Smooth muscle cell (in vitro differentiated cells): ENCODE measurements around the gene HDGFL3. TPM values are rescaled to one million over a fixed set of nuclear protein-coding genes. Genes with fewer than 3 reads are reported as not detected.

Source experiments
- DNase-seq: peaks from one replicate; lab custom pipeline; 2025; ENCODE audit not compliant: unreplicated experiment; lab: John Stamatoyannopoulos, UW
- H2AFZ ChIP-seq: fragments of 200-600 bp; sonication (generic); 2 replicates; pipeline ENCODE4 v1.6.0; 2016; ENCODE audit warnings: antibody characterized with exemption, low read depth, mild to moderate bottlenecking
- H3F3A ChIP-seq: fragments of 200-600 bp; sonication (generic); 2 replicates; pipeline ENCODE4 v1.6.0; 2017; ENCODE audit warnings: antibody characterized with exemption, low read depth
- H3K27ac ChIP-seq: fragments of 200-600 bp; sonication (generic); 2 replicates; pipeline ENCODE4 v1.5.1; 2016; ENCODE audit warnings: low read depth, mild to moderate bottlenecking
- H3K27me3 ChIP-seq: fragments of 200-600 bp; sonication (generic); 2 replicates; pipeline ENCODE4 v1.6.1; 2016; ENCODE audit warnings: low read depth, mild to moderate bottlenecking
- H3K36me3 ChIP-seq: fragments of 200-600 bp; sonication (generic); 2 replicates; pipeline ENCODE4 v1.5.1; 2016; ENCODE audit warnings: low read depth
- H3K4me1 ChIP-seq: fragments of 200-600 bp; sonication (generic); 2 replicates; pipeline ENCODE4 v1.5.1; 2016; ENCODE audit warnings: low read depth
- H3K4me2 ChIP-seq: fragments of 200-600 bp; sonication (generic); 2 replicates; pipeline ENCODE4 v1.6.0; 2016; ENCODE audit warnings: mild to moderate bottlenecking
- H3K4me3 ChIP-seq: fragments of 200-600 bp; sonication (generic); 2 replicates; pipeline ENCODE4 v1.5.1; 2016; ENCODE audit warnings: mild to moderate bottlenecking
- H3K79me2 ChIP-seq: fragments of 200-600 bp; sonication (generic); 2 replicates; pipeline ENCODE4 v1.6.0; 2016; ENCODE audit warnings: low read depth, mild to moderate bottlenecking
- H3K9ac ChIP-seq: fragments of 200-600 bp; sonication (generic); 2 replicates; pipeline ENCODE4 v1.6.0; 2016; ENCODE audit warnings: low read depth
- H3K9me3 ChIP-seq: fragments of 200-600 bp; sonication (generic); replicated peaks from 2 replicates; pipeline ENCODE4 v1.5.1; 2016; ENCODE audit warnings: low read depth
- H4K20me1 ChIP-seq: fragments of 200-600 bp; sonication (generic); 2 replicates; pipeline ENCODE4 v1.6.0; 2016; ENCODE audit warnings: low read depth
- CTCF ChIP-seq: fragments of 200-600 bp; sonication (generic); IDR thresholded peaks from 2 replicates; pipeline ENCODE4 v1.5.1; 2017; ENCODE audit warnings: borderline replicate concordance, mild to moderate bottlenecking, antibody characterized with exemption; ENCODE audit not compliant: insufficient read depth, poor library complexity, severe bottlenecking
- WGBS: methylation state at CpG from one replicate; pipeline ENCODE4 v1.1.7; 2016; ENCODE audit warnings: low lambda C conversion rate; 5-methylcytosine and 5-hydroxymethylcytosine counted together
- polyA plus RNA-seq: library from polyadenylated mRNA; unstranded; fragments of >200 nt; fragmentation: Nextera tagmentation; extraction: Ambion mirVana; gene quantifications from 2 replicates; pipeline ENCODE4 v1.2.1, GENCODE V29; 2016
- total RNA-seq: library from RNA; depleted of rRNA; stranded (reverse); fragments of >200 nt; gene quantifications from 2 replicates; pipeline ENCODE4 v1.2.3, GENCODE V29; 2014

The HDGFL3 gene
- total and polyA plus RNA-seq, 2 experiments from 2014 or later: 36.2 to 62.5 TPM

GRCh38 chr15:83219026-83219425, 11.4 kb upstream of the HDGFL3 start:
- no peaks in the 10 kb centered on the region for H3K9me3 ChIP-seq
- no peak overlapping the region for H2AFZ ChIP-seq
- H3K36me3 ChIP-seq: no peaks in the 10 kb centered on the region
- no peaks in the 10 kb centered on the region for H4K20me1 ChIP-seq
- H3K4me2 ChIP-seq: no peak overlapping the region
- no peak overlapping the region for H3K9ac ChIP-seq
- H3K27me3 ChIP-seq: no peaks in the 10 kb centered on the region
- H3K79me2 ChIP-seq: no peaks in the 10 kb centered on the region
- TF ChIP-seq CTCF: no peak
- H3F3A ChIP-seq: no peaks in the 10 kb centered on the region
- 97% methylated on average over 1 of the region's 1 CpG for WGBS
- H3K4me1 ChIP-seq: no peaks in the 10 kb centered on the region
- no peak overlapping the region for H3K27ac ChIP-seq
- no peak overlapping the region for H3K4me3 ChIP-seq
- no peak for DNase-seq

- no peaks in the 10 kb centered on the region for H3K36me3 ChIP-seq
- WGBS: 98% methylated on average over 2 of the region's 2 CpGs
- H3K27ac ChIP-seq: no peak overlapping the region
- no peaks in the 10 kb centered on the region for H3K9me3 ChIP-seq
- H4K20me1 ChIP-seq: no peaks in the 10 kb centered on the region
- no peak for DNase-seq
- no peak for TF ChIP-seq CTCF
- H3K4me3 ChIP-seq: no peak overlapping the region
- no peaks in the 10 kb centered on the region for H3K27me3 ChIP-seq
- no peak overlapping the region for H2AFZ ChIP-seq
- H3K9ac ChIP-seq: no peak overlapping the region
- no peaks in the 10 kb centered on the region for H3K79me2 ChIP-seq
- no peaks in the 10 kb centered on the region for H3K4me1 ChIP-seq
- no peak overlapping the region for H3K4me2 ChIP-seq
- no peaks in the 10 kb centered on the region for H3F3A ChIP-seq
Measured at GRCh38 chr15:83215306-83215705, 7.7 kb upstream of the HDGFL3 start.

- Histone ChIP-seq H3F3A (no peaks in the 10 kb centered on the region), H4K20me1 (peaks cover 3% of the 10 kb centered on the region), H3K9me3 (no peaks in the 10 kb centered on the region), H3K4me2 (no peak overlapping the region), H2AFZ (no peak overlapping the region), H3K27ac (no peak overlapping the region), H3K4me1 (peaks cover 9% of the 10 kb centered on the region), H3K4me3 (no peak overlapping the region), H3K27me3 (no peaks in the 10 kb centered on the region), H3K9ac (no peak overlapping the region), H3K36me3 (no peaks in the 10 kb centered on the region), H3K79me2 (peaks cover 17% of the 10 kb centered on the region)
- WGBS: 38% methylated on average over 3 of the region's 3 CpGs
- no peak for DNase-seq
- no peak for TF ChIP-seq CTCF
Measured at GRCh38 chr15:83210619-83211018, 3.0 kb upstream of the HDGFL3 start.

GRCh38 chr15:83209333-83209732, 1.7 kb upstream of the HDGFL3 start:
- WGBS: 72% methylated on average over 5 of the region's 5 CpGs
- H2AFZ ChIP-seq: no peak overlapping the region
- peaks cover 16% of the 10 kb centered on the region for H4K20me1 ChIP-seq
- no peak overlapping the region for H3K4me2 ChIP-seq
- DNase-seq: no peak
- no peaks in the 10 kb centered on the region for H3K9me3 ChIP-seq
- TF ChIP-seq CTCF: no peak
- no peak overlapping the region for H3K9ac ChIP-seq
- H3F3A ChIP-seq: no peaks in the 10 kb centered on the region
- peaks cover 19% of the 10 kb centered on the region for H3K4me1 ChIP-seq
- H3K79me2 ChIP-seq: peaks cover 30% of the 10 kb centered on the region
- no peaks in the 10 kb centered on the region for H3K36me3 ChIP-seq
- H3K4me3 ChIP-seq: no peak overlapping the region
- no peaks in the 10 kb centered on the region for H3K27me3 ChIP-seq
- H3K27ac ChIP-seq: no peak overlapping the region
